ENCODE results near the gene INSM1.

GRCh38 chr20:20363434-20363798 is 4.5 kb upstream of the INSM1 start:
- TF ChIP-seq CTCF (IDR thresholded peaks at IDR 0.05) = no peak
- no peak for TF ChIP-seq POLR2A (IDR thresholded peaks at IDR 0.05)
- TF ChIP-seq POLR2AphosphoS5 (IDR thresholded peaks at IDR 0.05) = no peak

Measured in sigmoid colon (tissue), 4 donors.